Thyroid gland (tissue), 4 donors: ENCODE data around the gene NMNAT2.

Experiments
- POLR2A ChIP-seq, 2 donors: fragments of 450-650 bp; IDR thresholded peaks; one replicate each; pipeline ENCODE4 v1.6.1; 2017; ENCODE audit warnings: antibody characterized with exemption in 2 of 2, mild to moderate bottlenecking in 2 of 2, moderate library complexity in 1 of 2
- TF ChIP-seq, protein P1 (sequence below), 6 experiments: fragments of 200-600 bp in 3 of 6; fragments of 450-650 bp in 3 of 6; sonication (generic) in 3 of 6; IDR thresholded peaks; one replicate each; pipeline ENCODE4 v1.5.1; 2016 to 2019; ENCODE audit warnings: antibody characterized with exemption in 6 of 6, mild to moderate bottlenecking in 2 of 6, inconsistent platforms in 1 of 6, moderate library complexity in 1 of 6

DNA sequence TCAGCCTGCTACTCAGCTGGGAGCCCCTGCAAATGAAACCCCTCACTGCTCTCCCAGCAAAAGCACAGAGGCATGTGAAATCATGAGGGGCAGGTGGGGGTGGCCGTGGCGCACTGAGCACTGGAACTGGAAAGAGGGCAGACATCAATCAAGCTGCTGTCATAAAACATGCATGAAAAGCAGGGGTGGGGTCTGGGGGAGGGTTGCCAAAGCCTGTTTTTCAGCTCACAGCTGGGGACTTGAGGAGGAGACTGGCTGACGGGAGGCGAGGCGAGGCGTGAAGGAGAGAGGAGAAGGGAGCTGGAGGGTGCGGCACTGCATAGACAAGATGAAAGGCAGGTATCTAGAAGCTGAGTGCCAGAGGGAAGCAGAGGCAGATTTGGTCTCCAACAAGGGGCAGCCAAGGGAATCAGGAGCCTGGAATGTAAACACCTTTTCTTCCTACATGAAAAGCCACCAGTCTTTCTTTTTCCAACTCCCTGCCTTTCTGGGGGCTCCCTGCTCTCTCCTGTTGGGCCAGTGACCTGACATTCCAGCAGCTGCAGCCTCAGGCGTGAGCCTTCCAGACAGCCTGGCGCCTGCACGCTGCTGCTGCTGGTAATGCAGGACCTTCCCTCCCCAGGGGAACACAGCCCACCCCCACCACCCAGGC lies 87.0 kb downstream of the NMNAT2 start:
- TF ChIP-seq, protein P1, sequence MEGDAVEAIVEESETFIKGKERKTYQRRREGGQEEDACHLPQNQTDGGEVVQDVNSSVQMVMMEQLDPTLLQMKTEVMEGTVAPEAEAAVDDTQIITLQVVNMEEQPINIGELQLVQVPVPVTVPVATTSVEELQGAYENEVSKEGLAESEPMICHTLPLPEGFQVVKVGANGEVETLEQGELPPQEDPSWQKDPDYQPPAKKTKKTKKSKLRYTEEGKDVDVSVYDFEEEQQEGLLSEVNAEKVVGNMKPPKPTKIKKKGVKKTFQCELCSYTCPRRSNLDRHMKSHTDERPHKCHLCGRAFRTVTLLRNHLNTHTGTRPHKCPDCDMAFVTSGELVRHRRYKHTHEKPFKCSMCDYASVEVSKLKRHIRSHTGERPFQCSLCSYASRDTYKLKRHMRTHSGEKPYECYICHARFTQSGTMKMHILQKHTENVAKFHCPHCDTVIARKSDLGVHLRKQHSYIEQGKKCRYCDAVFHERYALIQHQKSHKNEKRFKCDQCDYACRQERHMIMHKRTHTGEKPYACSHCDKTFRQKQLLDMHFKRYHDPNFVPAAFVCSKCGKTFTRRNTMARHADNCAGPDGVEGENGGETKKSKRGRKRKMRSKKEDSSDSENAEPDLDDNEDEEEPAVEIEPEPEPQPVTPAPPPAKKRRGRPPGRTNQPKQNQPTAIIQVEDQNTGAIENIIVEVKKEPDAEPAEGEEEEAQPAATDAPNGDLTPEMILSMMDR (IDR thresholded peaks at IDR 0.05) = peak in 1 of 6 experiments; percentile 19
- TF ChIP-seq POLR2A (IDR thresholded peaks at IDR 0.05) = no peak
